GM21528 (cell line): Measurements from ENCODE around the gene CLK3.
A peak's percentile ranks its signal among the peaks of the same experiment; 100 is the strongest.

ENCODE experiments used
- ATAC-seq: cut with Tn5 transposase; IDR thresholded peaks from one replicate; pipeline ENCODE4 v1.9.1; 2021; ENCODE audit warnings: mild to moderate bottlenecking, moderate library complexity; ENCODE audit not compliant: unreplicated experiment, low FRiP score

CLK3 gene

GRCh38 chr15:74603026-74603788 lies 12.4 kb upstream of the CLK3 start:
- no peak for ATAC-seq

GRCh38 chr15:74603789-74604705 lies 11.6 kb upstream of the CLK3 start:
- no peak for ATAC-seq

GRCh38 chr15:74604983-74605794 lies 10.4 kb upstream of the CLK3 start:
- no peak for ATAC-seq

GRCh38 chr15:74605795-74606150 lies 9.9 kb upstream of the CLK3 start:
- ATAC-seq, result no peak

- no peak for ATAC-seq
Observed at GRCh38 chr15:74608786-74609185, 6.8 kb upstream of the CLK3 start.

GRCh38 chr15:74609938-74610301 lies 5.7 kb upstream of the CLK3 start:
- no peak for ATAC-seq

GRCh38 chr15:74610302-74610951 lies 5.2 kb upstream of the CLK3 start:
- ATAC-seq, result no peak

GRCh38 chr15:74611341-74611740 lies 4.3 kb upstream of the CLK3 start:
- no peak for ATAC-seq

GRCh38 chr15:74611834-74612233 lies 3.8 kb upstream of the CLK3 start:
- ATAC-seq, result no peak

GRCh38 chr15:74612677-74613076 lies 3.0 kb upstream of the CLK3 start:
- no peak for ATAC-seq

GRCh38 chr15:74613089-74613952 lies 2.3 kb upstream of the CLK3 start:
- no peak for ATAC-seq

GRCh38 chr15:74613953-74614743 lies 1.5 kb upstream of the CLK3 start:
- ATAC-seq, result no peak

GRCh38 chr15:74614744-74615507 lies 710 bp upstream of the CLK3 start:
- peak; percentile 48 for ATAC-seq

- no peak for ATAC-seq
Observed at GRCh38 chr15:74616366-74616939, 817 bp downstream of the CLK3 start.

- no peak for ATAC-seq
Observed at GRCh38 chr15:74616996-74617395, 1.4 kb downstream of the CLK3 start.

- ATAC-seq, result no peak
Observed at GRCh38 chr15:74618841-74619596, 3.4 kb downstream of the CLK3 start.
